WERI-Rb-1 (cell line): ENCODE data around the gene POC1B.

Experiments
- DNase-seq: peaks from one replicate; pipeline ENCODE4 v3.0.0-alpha.2; 2020
- H3K27ac ChIP-seq: fragments of 250-450 bp; sonication (Bioruptor Pico); 2 replicates; pipeline ENCODE4 v1.5.1; 2020; ENCODE audit warnings: mild to moderate bottlenecking, moderate library complexity
- H3K27me3 ChIP-seq: fragments of 250-450 bp; sonication (Bioruptor Pico); 2 replicates; pipeline ENCODE4 v1.5.1; 2021; ENCODE audit warnings: mild to moderate bottlenecking, low read depth, moderate library complexity; ENCODE audit not compliant: insufficient read depth, severe bottlenecking
- H3K36me3 ChIP-seq: fragments of 250-450 bp; sonication (Bioruptor Pico); 2 replicates; pipeline ENCODE4 v1.5.1; 2020; ENCODE audit warnings: mild to moderate bottlenecking, moderate library complexity
- H3K4me3 ChIP-seq: 2 replicates; pipeline ENCODE4 v1.5.1; 2011; ENCODE audit warnings: low read depth, mild to moderate bottlenecking, control low read depth, low read length
- H3K9me3 ChIP-seq: fragments of 250-450 bp; sonication (Bioruptor Pico); 2 replicates; pipeline ENCODE4 v1.5.1; 2021; ENCODE audit warnings: mild to moderate bottlenecking, moderate library complexity; ENCODE audit not compliant: severe bottlenecking
- TF ChIP-seq, protein P1 (sequence below): IDR thresholded peaks from 2 replicates; pipeline ENCODE4 v1.5.1; 2011; ENCODE audit warnings: low read depth, mild to moderate bottlenecking, control low read depth, inconsistent platforms, low read length

Gene POC1B

GRCh38 chr12:89411234-89411633 is 114.6 kb downstream of the POC1B start:
- TF ChIP-seq, protein P1, sequence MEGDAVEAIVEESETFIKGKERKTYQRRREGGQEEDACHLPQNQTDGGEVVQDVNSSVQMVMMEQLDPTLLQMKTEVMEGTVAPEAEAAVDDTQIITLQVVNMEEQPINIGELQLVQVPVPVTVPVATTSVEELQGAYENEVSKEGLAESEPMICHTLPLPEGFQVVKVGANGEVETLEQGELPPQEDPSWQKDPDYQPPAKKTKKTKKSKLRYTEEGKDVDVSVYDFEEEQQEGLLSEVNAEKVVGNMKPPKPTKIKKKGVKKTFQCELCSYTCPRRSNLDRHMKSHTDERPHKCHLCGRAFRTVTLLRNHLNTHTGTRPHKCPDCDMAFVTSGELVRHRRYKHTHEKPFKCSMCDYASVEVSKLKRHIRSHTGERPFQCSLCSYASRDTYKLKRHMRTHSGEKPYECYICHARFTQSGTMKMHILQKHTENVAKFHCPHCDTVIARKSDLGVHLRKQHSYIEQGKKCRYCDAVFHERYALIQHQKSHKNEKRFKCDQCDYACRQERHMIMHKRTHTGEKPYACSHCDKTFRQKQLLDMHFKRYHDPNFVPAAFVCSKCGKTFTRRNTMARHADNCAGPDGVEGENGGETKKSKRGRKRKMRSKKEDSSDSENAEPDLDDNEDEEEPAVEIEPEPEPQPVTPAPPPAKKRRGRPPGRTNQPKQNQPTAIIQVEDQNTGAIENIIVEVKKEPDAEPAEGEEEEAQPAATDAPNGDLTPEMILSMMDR: no peak
- Histone ChIP-seq H3K9me3 (no peaks in the 10 kb centered on the region), H3K27ac (no peak overlapping the region), H3K27me3 (no peaks in the 10 kb centered on the region), H3K36me3 (no peaks in the 10 kb centered on the region), H3K4me3 (no peak overlapping the region)
- no peak for DNase-seq

- DNase-seq: no peak
- no peaks in the 10 kb centered on the region for H3K27me3 ChIP-seq
- no peak overlapping the region for H3K27ac ChIP-seq
- H3K9me3 ChIP-seq: no peaks in the 10 kb centered on the region
- no peak overlapping the region for H3K4me3 ChIP-seq
- H3K36me3 ChIP-seq: no peaks in the 10 kb centered on the region
- TF ChIP-seq, protein P1: no peak
These were observed 120.1 kb downstream of the POC1B start for GRCh38 chr12:89405626-89406345.

DNA sequence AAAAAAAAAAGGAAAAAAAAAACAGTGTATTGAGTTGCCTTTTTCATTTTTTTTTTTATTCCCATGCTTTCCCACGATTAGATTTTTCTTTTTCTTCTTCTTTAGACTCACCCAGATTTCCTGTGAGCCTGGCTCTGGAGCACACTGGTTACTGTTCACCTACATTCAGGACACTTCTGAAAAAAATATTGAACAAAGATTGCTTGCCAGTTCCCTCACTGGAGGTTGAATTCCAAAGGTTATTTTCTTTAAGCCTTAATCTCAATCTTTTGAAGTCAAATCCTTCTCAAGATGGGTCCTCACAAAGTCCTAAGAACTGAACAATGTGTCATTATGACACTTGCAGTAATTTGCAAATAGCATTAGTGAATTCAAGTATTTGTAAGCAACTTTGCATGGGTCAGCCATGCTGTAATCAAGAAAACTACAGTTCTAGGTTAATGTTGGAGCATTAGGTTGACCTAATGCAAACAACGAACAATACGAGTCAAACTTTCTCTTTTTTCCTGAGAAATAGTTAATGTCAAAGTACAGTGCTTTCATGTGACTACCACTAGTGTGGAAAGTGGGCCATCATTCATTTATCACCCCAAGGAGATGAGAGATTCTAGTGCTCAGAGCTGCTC is 124.3 kb downstream of the POC1B start:
- Histone ChIP-seq H3K27ac (no peak overlapping the region), H3K9me3 (no peaks in the 10 kb centered on the region), H3K36me3 (no peaks in the 10 kb centered on the region), H3K4me3 (no peak overlapping the region), H3K27me3 (no peaks in the 10 kb centered on the region)
- TF ChIP-seq, protein P1: no peak
- DNase-seq: no peak

DNA sequence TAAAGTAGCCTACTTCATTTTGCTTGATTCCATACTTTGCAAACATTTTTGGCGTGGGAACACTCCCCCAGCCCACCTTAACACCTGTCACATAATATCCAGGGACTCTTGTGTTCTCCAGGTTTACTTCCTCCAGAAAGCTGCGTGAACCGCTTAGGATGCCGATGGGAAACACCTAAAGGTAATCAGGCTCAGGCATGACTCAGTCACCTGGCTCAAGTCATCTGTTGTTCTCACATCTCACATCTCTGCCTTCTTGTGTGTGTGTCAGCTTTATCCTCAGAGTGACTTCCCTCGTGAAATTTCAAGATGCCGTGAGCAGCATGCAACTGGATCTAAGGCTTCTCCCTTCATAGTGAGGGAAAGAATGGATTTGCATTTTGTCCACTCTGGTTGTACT is 125.4 kb downstream of the POC1B start:
- H3K27me3 ChIP-seq: no peaks in the 10 kb centered on the region
- TF ChIP-seq, protein P1: no peak
- DNase-seq: no peak

DNA sequence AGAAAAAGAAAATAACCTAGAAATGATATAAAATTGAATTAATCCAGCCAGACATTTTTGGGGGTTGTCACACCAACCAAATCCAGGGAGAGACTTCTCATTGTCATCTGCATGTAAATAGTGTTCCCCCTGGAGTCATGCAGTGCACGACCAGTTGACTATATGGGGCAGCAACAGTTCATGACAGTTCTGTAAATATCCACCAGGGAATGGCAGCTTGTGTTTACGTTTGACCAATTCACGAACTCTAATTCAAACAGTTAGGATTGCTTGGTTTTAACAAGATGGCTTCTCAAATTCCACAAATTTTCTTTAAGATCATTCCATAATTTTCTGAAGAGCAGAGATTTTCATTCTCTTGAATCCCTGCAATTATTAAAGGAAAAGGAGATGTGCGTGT is 130.1 kb downstream of the POC1B start:
- H3K9me3 ChIP-seq: no peaks in the 10 kb centered on the region
- H3K36me3 ChIP-seq: no peaks in the 10 kb centered on the region
- H3K27me3 ChIP-seq: no peaks in the 10 kb centered on the region
- H3K4me3 ChIP-seq: no peak overlapping the region
- TF ChIP-seq, protein P1: no peak
- H3K27ac ChIP-seq: no peak overlapping the region
- no peak for DNase-seq

More for the DNA sequence above, 125.4 kb downstream of the POC1B start:
- no peak overlapping the region for H3K27ac ChIP-seq
- no peaks in the 10 kb centered on the region for H3K9me3 ChIP-seq
- no peak overlapping the region for H3K4me3 ChIP-seq
- no peaks in the 10 kb centered on the region for H3K36me3 ChIP-seq
